A549 (cell line): ENCODE measurements around the gene ADCYAP1R1. TPM values are rescaled to one million over a fixed set of nuclear protein-coding genes. Genes with fewer than 3 reads are reported as not detected.

Experiments used
- ATAC-seq, 2 experiments: fragments of 200-7000 bp in 1 of 2; fragments of >200 bp in 1 of 2; cut with Nextera tagmentation in 1 of 2; cut with Tn5 transposase in 1 of 2; 3 replicates each; pipeline versions ENCODE4 v1.8.0 to v1.9.1; 2018 to 2020; ENCODE audit warnings: mild to moderate bottlenecking in 1 of 2, moderate library complexity in 1 of 2
- CTCF ChIA-PET: fragments of 300-600 bp; sonication (Branson Sonifier 250); formaldehyde crosslinking; extraction: SDS; loops from one replicate; lab custom pipeline; 2021; ENCODE audit warnings: antibody characterized with exemption, inconsistent platforms; lab: Yijun Ruan, JAX
- POLR2A ChIA-PET: fragments of 350-600 bp; formaldehyde crosslinking; extraction: SDS; loops from one replicate; lab custom pipeline; 2021; ENCODE audit warnings: antibody characterized with exemption, inconsistent platforms; lab: Yijun Ruan, JAX
- DNase-seq, 2 experiments: peaks; one replicate each; pipeline versions ENCODE4 v3.0.0 to v3.0.0-alpha.2; 2011 to 2016; ENCODE audit warnings: low read depth in 1 of 2, low spot score in 1 of 2
- FAIRE-seq: peaks from 2 replicates; lab custom pipeline; 2011; peaks lifted over from hg19 to GRCh38; lab: Jason Lieb, UNC
- H3K27ac ChIP-seq, 2 experiments: fragments of >200 bp; sonication (Bioruptor Twin); formaldehyde crosslinking; 3 replicates each; pipeline ENCODE4 v1.5.1; 2016 to 2017
- H3K4me1 ChIP-seq: fragments of >200 bp; sonication (Bioruptor Twin); formaldehyde crosslinking; 3 replicates; pipeline ENCODE4 v1.6.1; 2016
- H3K4me2 ChIP-seq: fragments of >200 bp; sonication (Bioruptor Twin); formaldehyde crosslinking; 3 replicates; pipeline ENCODE4 v1.6.1; 2016
- H3K4me3 ChIP-seq: fragments of >200 bp; sonication (Bioruptor Twin); formaldehyde crosslinking; 3 replicates; pipeline ENCODE4 v1.5.1; 2016
- H3K9me3 ChIP-seq: fragments of >200 bp; sonication (Bioruptor Twin); formaldehyde crosslinking; 3 replicates; pipeline ENCODE4 v1.6.1; 2016
- BCL3 ChIP-seq: fragments of >200 bp; sonication (Bioruptor Twin); formaldehyde crosslinking; IDR thresholded peaks from 3 replicates; pipeline ENCODE4 v1.6.1; 2016
- BHLHE40 ChIP-seq: IDR thresholded peaks from 2 replicates; pipeline ENCODE4 v1.6.1; 2012; ENCODE audit warnings: low read depth, low read length, inconsistent platforms
- CBX2 ChIP-seq: fragments of 200-600 bp; sonication (generic); IDR thresholded peaks from 2 replicates; pipeline ENCODE4 v1.6.1; 2016; ENCODE audit warnings: low read depth, mild to moderate bottlenecking, borderline replicate concordance
- CEBPB ChIP-seq, 2 experiments: fragments of >200 bp in 1 of 2; sonication (Bioruptor Twin) in 1 of 2; formaldehyde crosslinking in 1 of 2; IDR thresholded peaks; 2 replicates each; pipeline ENCODE4 v1.6.1; 2012 to 2016
- CHD2 ChIP-seq: fragments of 150-350 bp; IDR thresholded peaks from 2 replicates; pipeline ENCODE4 v1.6.1; 2014; ENCODE audit warnings: low read length; ENCODE audit not compliant: partially characterized antibody
- CTCF ChIP-seq: fragments of >200 bp; sonication (Bioruptor Twin); formaldehyde crosslinking; IDR thresholded peaks from 3 replicates; pipeline ENCODE4 v1.5.1; 2016
- E2F6 ChIP-seq: IDR thresholded peaks from 2 replicates; pipeline ENCODE4 v1.6.1; 2012; ENCODE audit warnings: low read depth, borderline replicate concordance
- ELK1 ChIP-seq: fragments of 150-350 bp; IDR thresholded peaks from 2 replicates; pipeline ENCODE4 v1.6.1; 2014; ENCODE audit warnings: low read depth, mild to moderate bottlenecking, low read length
- EP300 ChIP-seq, 2 experiments: fragments of >200 bp; sonication (Bioruptor Twin); formaldehyde crosslinking; IDR thresholded peaks; 2 replicates in 1 of 2; 3 replicates in 1 of 2; pipeline ENCODE4 v1.6.1; 2016 to 2017
- FOSB ChIP-seq: fragments of 250-450 bp; sonication (Bioruptor Pico); IDR thresholded peaks from 2 replicates; pipeline ENCODE4 v1.5.0; 2020; ENCODE audit warnings: mild to moderate bottlenecking, moderate library complexity
- HDAC2 ChIP-seq: fragments of 200-600 bp; sonication (generic); IDR thresholded peaks from 2 replicates; pipeline ENCODE4 v1.6.1; 2016
- HES2 ChIP-seq: fragments of >200 bp; sonication (Bioruptor Twin); formaldehyde crosslinking; IDR thresholded peaks from 2 replicates; pipeline ENCODE4 v1.6.1; 2016
- HEYL ChIP-seq: fragments of 250-450 bp; sonication (Bioruptor Pico); IDR thresholded peaks from 2 replicates; pipeline ENCODE4 v1.8.0; 2021; ENCODE audit warnings: mild to moderate bottlenecking, moderate library complexity
- MAFK ChIP-seq: fragments of 450-650 bp; IDR thresholded peaks from 2 replicates; pipeline ENCODE4 v1.6.1; 2014; ENCODE audit not compliant: partially characterized antibody
- MAX ChIP-seq: IDR thresholded peaks from 2 replicates; pipeline ENCODE4 v1.6.1; 2012
- MYC ChIP-seq: IDR thresholded peaks from 2 replicates; pipeline ENCODE4 v1.6.1; 2012; ENCODE audit warnings: mild to moderate bottlenecking, inconsistent platforms, low read length, improper control_type of control experiment, borderline replicate concordance
- PHF8 ChIP-seq: fragments of 200-600 bp; sonication (generic); IDR thresholded peaks from 2 replicates; pipeline ENCODE4 v1.6.1; 2016; ENCODE audit warnings: low read depth, mild to moderate bottlenecking, antibody characterized with exemption, moderate library complexity, borderline replicate concordance
- POLR2AphosphoS2 ChIP-seq: conservative IDR thresholded peaks from 2 replicates; pipeline ENCODE4 v1.6.1; 2012; ENCODE audit warnings: low read length, improper control_type of control experiment, inconsistent platforms
- RAD21 ChIP-seq, 2 experiments: fragments of >200 bp in 1 of 2; sonication (Bioruptor Twin) in 1 of 2; formaldehyde crosslinking in 1 of 2; IDR thresholded peaks in 1 of 2; conservative IDR thresholded peaks in 1 of 2; 2 replicates in 1 of 2; 3 replicates in 1 of 2; pipeline ENCODE4 v1.6.1; 2012 to 2018; ENCODE audit warnings: inconsistent platforms in 1 of 2
- REST ChIP-seq: fragments of 200-600 bp; sonication (generic); IDR thresholded peaks from 2 replicates; pipeline ENCODE4 v1.6.1; 2016; ENCODE audit warnings: antibody characterized with exemption, mild to moderate bottlenecking, moderate library complexity
- RNF2 ChIP-seq: fragments of 200-600 bp; sonication (generic); IDR thresholded peaks from 2 replicates; pipeline ENCODE4 v1.6.1; 2016; ENCODE audit warnings: low read depth, mild to moderate bottlenecking, antibody characterized with exemption, moderate library complexity, borderline replicate concordance
- TFCP2L1 ChIP-seq: fragments of 250-450 bp; sonication (Bioruptor Pico); IDR thresholded peaks from 2 replicates; pipeline ENCODE4 v1.5.0; 2021; ENCODE audit warnings: mild to moderate bottlenecking
- USF2 ChIP-seq: fragments of 450-650 bp; IDR thresholded peaks from 2 replicates; pipeline ENCODE4 v1.6.1; 2014; ENCODE audit warnings: antibody characterized with exemption
- WGBS: methylation state at CpG from one replicate; pipeline ENCODE4 v1.1.6; 2017; ENCODE audit errors: missing lambda C conversion rate; 5-methylcytosine and 5-hydroxymethylcytosine counted together
- polyA plus RNA-seq, 4 experiments: library from polyadenylated mRNA; depleted of rRNA in 3 of 4; stranded (reverse); fragments of >200 nt; fragmentation: RNase III in 1 of 4; extraction: RNeasy Plus Mini Kit Qiagen cat#74134 plus additional on column Dnase treatment in 1 of 4; gene quantifications; 2 replicates in 3 of 4; 3 replicates in 1 of 4; pipeline ENCODE4 v1.2.3, GENCODE V29; 2011 to 2017

Gene ADCYAP1R1
- polyA plus RNA-seq, 2 of the 4 experiments (the other 2 are of a cell fraction) = 0.01 TPM; not detected in 1

GRCh38 chr7:31137234-31137633 lies 85.1 kb downstream of the ADCYAP1R1 start:
- CTCF ChIA-PET = interaction anchor here (0.9 to 7.1 kb wide), 6 partner anchors 14 to 1271 kb away, joined by 3 to 107 read pairs (median 4); no protein-coding TSS in a partner anchor
- H3K4me1 ChIP-seq = no peaks in the 10 kb centered on the region
- H3K4me2 ChIP-seq = no peak overlapping the region
- 55% methylated on average over 7 of the region's 7 CpGs for WGBS
- no peak overlapping the region for H3K4me3 ChIP-seq
- DNase-seq (no peak), ATAC-seq (no peak), FAIRE-seq (no peak)
- H3K27ac ChIP-seq = no peak overlapping the region
- H3K9me3 ChIP-seq = no peaks in the 10 kb centered on the region
- TF ChIP-seq E2F6 = no peak
- peak; percentile 71 for TF ChIP-seq MAFK
- POLR2A ChIA-PET = no interaction called here

GRCh38 chr7:31145339-31145738 lies 93.2 kb downstream of the ADCYAP1R1 start:
- Histone ChIP-seq H3K27ac (no peak overlapping the region), H3K4me1 (no peaks in the 10 kb centered on the region), H3K4me3 (no peak overlapping the region), H3K4me2 (no peak overlapping the region), H3K9me3 (no peaks in the 10 kb centered on the region)
- peak in 1 of 2 experiments; percentile 23 for DNase-seq
- no peak for ATAC-seq
- no peak for FAIRE-seq
- ChIA-PET CTCF (interaction anchor here (1.0 to 2.7 kb wide), 3 partner anchors 11 to 489 kb away, joined by 3 to 15 read pairs (median 5); no protein-coding TSS in a partner anchor), POLR2A (no interaction called here)
- no peak for TF ChIP-seq EP300 (IDR thresholded peaks at IDR 0.05)
- no peak for TF ChIP-seq RNF2
- TF ChIP-seq RAD21 (conservative IDR thresholded peaks at IDR 0.05 in 1 of 2, IDR thresholded peaks at IDR 0.05 in 1 of 2) = peak in 1 of 2 experiments; percentile 38; a peak in 1 of 5 replicates
- no peak for TF ChIP-seq FOSB (CRISPR knock-in tag)

GRCh38 chr7:31146030-31146429 lies 93.9 kb downstream of the ADCYAP1R1 start:
- Histone ChIP-seq H3K4me1 (no peaks in the 10 kb centered on the region), H3K4me3 (no peak overlapping the region), H3K27ac (no peak overlapping the region), H3K4me2 (no peak overlapping the region), H3K9me3 (no peaks in the 10 kb centered on the region)
- no peak for FAIRE-seq
- WGBS = 0% methylated on average over 1 of the region's 1 CpG
- DNase-seq = no peak
- ATAC-seq = no peak
- ChIA-PET CTCF (interaction anchor here (1.0 to 2.7 kb wide), 3 partner anchors 11 to 488 kb away, joined by 3 to 15 read pairs (median 5); no protein-coding TSS in a partner anchor), POLR2A (no interaction called here)
- TF ChIP-seq USF2 (no peak), MYC (no peak), BCL3 (no peak), HDAC2 (no peak), TFCP2L1 (CRISPR knock-in tag) (no peak), REST (no peak), RNF2 (no peak), CTCF (no peak), POLR2AphosphoS2 (no peak), CHD2 (no peak), MAFK (no peak), ELK1 (no peak), MAX (no peak), HES2 (no peak), BHLHE40 (no peak), RAD21 (conservative IDR thresholded peaks at IDR 0.05 in 1 of 2, IDR thresholded peaks at IDR 0.05 in 1 of 2) (no peak), HEYL (no peak), PHF8 (no peak), CBX2 (no peak), CEBPB (IDR thresholded peaks at IDR 0.05) (no peak)
